B cell (primary cell): ENCODE data around the gene HMGCS1.

Experiments
- CTCF ChIP-seq: fragments of 200-600 bp; IDR thresholded peaks from one replicate; pipeline ENCODE4 v1.8.0; 2022; ENCODE audit warnings: antibody characterized with exemption, mild to moderate bottlenecking
- EZH2 ChIP-seq: IDR thresholded peaks from 2 replicates; pipeline ENCODE4 v1.6.1; 2012; ENCODE audit warnings: borderline replicate concordance, low read depth, mild to moderate bottlenecking, moderate library complexity, low read length; ENCODE audit not compliant: insufficient read depth, poor library complexity, severe bottlenecking

DNA sequence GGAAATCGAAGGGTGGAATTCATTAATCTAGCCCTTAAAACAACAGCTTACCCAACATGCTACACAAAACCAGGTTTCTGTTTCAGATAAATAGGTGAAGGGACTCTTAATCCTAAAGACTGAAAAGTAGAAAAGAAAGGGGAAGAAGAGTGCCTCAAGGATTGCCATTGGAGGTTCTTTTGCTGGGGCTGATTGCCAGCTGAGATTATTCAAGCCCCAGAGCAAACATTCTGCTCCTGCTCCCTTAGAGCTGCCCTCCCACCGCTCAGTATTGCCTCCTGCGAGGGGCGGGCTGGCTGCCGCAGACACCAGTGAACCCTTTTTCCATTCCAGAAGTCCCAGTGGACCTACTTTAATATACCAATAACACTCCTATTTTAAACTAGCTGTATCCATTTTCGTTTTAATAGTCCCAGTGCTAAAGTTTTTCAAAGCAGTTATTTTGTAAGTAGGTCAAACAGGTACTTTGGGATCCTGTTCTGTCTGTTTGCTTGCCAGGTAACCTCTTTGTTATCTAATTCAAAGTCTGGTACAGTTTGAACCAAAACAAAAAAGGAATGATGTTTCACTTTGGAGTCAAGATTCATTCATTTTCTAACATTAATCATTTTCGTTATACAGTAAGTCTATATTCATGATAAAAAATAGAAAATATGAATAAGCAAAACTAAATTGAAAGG lies 38.6 kb downstream of the HMGCS1 start:
- TF ChIP-seq CTCF, result no peak
- no peak for TF ChIP-seq EZH2
